ENCODE results near the gene CD40LG.

- no peak for TF ChIP-seq CTCF (IDR thresholded peaks at IDR 0.05)
- TF ChIP-seq POLR2A (IDR thresholded peaks at IDR 0.05), result no peak
- no peak for TF ChIP-seq POLR2AphosphoS5 (IDR thresholded peaks at IDR 0.05)
Measured at GRCh38 chrX:136691028-136691809, 43.3 kb downstream of the CD40LG start.
